CD4-positive, alpha-beta T cell treated with Interleukin-15 for 1 hour (primary cell): ENCODE results near the gene PEAK3.

Experiments
- DNase-seq: peaks from one replicate; pipeline ENCODE4 v3.0.0-alpha.2; 2020

The PEAK3 gene

GRCh38 chr19:2249010-2249866 is 32.7 kb downstream of the PEAK3 start, which contains the start of gene AMH:
Gene AMH (plus strand): TSS chr19:2249323. CDS start chr19:2249333, 10 bp downstream.
- no peak for DNase-seq

GRCh38 chr19:2248136-2249009 is 33.6 kb downstream of the PEAK3 start:
- DNase-seq, result no peak

DNA sequence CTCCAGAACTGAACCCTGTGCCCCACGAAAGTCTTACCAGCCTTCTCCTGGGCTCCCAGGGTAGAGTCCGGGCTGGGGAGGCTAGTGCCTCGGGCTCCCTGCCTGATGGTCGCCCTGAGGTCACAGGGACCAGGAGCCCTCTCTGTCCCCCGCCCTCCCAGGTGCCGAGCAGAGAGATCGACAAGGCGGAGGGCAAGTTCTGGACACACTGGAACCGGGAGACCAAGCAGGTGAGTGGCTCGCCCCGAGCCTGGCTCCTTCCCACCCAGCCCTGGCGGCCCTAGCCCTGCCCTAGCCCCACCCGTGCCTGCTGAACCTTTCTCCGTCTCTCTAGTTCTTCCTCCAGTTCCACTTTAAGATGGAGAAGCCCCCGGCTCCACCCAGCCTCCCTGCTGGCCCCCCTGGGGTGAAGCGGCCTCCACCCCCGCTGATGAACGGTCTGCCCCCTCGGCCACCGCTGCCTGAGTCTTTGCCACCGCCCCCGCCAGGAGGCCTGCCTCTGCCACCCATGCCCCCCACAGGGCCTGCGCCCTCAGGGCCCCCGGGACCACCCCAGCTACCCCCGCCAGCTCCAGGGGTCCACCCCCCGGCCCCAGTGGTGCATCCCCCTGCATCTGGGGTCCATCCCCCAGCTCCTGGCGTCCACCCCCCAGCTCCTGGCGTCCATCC is 34.4 kb downstream of the PEAK3 start:
- DNase-seq, result no peak

- no peak for DNase-seq
Observed at GRCh38 chr19:2246801-2247361, 35.1 kb downstream of the PEAK3 start.

DNA sequence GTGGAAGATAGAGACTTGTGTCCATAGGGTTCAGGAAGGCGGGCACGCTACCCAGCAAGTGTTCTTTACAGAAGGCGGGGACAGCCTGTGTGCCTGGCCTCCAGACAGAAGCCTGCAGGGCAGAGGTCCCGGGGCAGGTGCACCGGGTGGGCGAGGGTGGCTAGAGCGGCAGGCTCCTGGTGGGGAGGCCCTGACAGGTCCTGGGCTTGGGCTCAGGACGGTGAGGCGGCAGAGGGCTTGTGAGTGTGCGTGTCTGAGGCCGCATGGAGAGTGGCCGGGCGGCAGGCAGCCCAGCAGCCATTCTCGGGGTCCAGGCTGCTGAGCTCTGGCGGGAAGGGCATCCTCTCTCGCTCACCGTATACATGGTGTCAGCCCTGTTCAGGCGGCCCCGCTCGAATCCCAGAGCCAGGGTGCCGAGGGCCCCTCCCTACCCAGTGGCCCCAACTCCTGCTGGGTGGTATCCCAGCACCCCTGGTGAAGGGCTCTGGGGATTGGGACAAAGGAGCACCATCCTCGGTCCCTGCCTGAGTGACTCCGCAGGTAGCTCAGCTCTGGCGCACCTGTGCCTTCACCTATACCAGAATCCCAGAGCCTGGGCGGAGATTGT is 35.9 kb downstream of the PEAK3 start:
- no peak for DNase-seq

GRCh38 chr19:2245273-2245672 is 36.7 kb downstream of the PEAK3 start:
- no peak for DNase-seq

DNA sequence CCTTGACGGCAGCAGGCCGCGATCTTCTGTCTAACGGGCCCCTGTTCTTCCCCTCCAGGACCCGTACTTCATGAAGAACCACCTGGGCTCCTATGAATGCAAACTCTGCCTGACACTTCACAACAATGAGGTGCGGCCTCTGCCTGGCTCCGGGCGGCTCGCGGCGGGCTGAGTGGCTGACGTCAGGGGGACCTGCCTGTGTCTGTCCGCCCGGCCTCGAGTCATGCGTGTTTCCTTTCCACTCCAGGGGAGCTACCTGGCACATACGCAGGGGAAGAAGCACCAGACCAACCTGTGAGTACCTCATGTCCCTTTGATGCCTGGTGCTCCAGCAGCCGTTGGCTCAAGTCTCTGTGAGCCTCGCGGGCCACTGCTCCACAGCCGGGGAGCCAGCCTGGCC is 37.5 kb downstream of the PEAK3 start:
- DNase-seq, result no peak

- no peak for DNase-seq
Observed at GRCh38 chr19:2244125-2244411, 37.9 kb downstream of the PEAK3 start.

- no peak for DNase-seq
Observed at GRCh38 chr19:2243274-2244124, 38.5 kb downstream of the PEAK3 start.

DNA sequence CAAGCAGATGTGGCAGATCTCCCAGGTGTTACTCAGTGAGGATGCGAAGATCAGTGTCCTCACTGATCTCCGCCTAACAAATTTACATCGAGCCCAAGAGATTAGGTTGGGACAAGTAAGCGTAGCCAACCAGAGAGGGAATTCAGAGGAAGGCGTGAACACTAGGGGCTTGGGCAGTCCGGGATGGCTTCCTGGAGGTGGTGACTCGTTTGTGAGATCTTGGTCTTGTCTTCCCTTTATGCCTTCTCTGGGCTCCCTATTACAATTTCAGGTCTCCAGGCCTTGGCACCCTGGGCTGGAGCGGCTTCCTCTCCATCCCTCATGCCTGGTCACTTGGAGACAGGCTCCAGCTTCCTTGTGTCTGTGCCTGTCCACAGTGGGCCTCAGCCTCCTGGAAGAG is 39.2 kb downstream of the PEAK3 start:
- no peak for DNase-seq

DNA sequence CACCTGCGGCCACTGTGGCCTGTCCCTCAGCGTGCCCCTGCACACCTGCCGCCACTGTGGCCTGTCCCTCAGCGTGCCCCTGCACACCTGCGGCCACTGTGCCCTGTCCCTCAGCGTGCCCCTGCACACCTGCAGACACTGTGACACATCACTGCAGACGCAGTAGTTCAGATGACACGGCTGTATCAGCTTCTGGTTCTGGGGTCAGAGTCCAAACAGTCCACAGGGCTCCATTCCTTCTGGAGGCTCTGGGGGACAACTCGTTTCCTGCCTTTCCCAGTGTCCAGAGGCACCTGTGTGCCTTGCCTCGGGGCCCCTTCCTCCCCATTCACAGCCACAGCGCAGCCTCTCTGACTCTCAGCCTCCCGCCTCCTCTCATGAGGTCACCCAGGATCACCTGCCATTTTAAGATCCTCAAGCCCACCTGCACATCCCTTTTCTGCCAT is 39.9 kb downstream of the PEAK3 start:
- no peak for DNase-seq

DNA sequence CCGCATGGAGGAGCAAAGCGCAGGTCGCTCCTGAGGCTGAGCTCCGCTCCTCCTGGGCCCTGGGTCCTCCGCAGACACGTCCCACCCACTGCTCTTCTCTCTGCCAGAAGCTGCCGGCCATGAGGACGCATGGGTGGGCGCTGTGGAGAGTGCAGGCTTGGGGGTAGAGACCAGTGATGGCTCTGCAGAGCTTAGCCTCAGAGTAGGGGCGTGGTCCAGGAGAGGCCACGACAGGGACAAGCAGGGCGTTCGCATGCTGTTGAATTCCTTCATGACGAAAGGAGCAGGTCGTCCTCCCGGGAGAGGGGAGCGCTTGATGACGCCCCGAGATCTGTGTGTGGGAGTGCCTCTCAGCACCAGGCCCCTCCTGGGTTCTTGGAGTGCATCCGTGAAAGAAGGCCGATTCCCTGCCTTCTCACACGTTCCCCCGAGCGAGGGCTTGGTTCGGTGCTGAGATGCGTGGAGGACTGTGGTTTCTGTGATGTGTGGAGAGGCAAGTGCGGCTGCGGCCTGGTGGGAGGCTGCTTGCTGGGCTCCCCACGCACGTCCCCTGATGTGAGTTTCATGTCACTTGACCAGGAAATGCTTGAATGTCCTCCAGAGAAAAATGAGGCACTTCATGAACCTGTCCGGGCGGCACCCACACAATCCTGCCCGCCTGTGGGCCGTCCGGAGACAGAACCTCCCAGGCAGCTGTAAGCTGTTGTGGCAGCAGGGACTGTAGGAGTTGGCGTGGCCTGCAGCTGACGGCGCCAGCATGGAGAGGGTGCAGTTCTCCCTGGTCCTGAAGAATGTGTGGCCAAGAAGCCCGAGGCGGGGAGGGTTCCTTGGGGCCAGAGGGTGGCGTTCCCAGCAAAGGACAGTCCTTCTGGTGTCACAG is 40.9 kb downstream of the PEAK3 start:
- no peak for DNase-seq

DNA sequence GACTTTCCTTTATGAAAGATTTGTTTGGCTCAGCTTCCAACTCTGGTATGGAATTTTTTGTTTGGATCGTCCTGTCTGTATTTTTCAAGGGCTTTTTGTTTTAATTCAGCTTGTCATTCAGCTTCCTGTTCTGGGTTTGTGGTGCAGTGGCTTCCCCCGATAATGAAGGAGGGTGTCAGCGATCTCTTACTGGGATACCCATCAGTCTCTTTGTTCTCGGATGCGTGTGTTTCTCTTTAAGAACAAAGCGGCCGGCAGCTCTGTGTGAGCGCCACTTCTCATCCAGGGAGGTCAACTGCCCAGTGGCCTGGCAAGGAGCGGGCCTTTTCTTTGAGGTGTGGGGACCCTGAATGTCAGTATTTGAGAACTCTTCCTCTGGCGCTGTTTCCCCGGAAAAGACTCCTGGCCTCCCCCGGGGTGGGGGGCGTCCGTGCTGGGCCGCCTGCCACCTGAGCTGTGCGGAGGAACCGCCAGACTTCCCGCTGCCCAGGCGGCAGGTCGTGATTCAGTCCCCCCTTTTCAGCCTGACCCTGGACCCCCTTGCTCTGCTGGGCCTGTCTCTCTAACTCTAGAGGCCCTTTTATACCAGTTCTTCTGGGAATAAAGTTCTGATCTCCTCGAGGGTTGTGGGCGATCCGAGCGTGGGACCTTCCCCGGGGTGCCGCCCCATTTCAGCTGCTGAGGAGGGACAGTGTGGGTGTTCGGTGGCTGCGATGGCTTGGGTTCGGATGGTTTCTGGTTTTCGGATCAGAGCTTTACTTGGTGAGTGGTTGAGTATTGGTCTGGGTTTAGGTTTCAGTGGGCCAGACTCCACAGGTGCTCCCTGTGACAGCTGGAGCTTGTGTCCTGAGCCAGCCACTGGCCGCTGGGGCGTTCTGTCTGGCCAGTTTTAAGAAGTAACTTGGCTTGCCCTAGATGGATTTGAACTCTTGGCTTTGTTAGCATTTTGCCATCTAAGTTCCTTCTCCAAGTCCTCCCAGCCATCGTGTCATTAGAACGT is 41.9 kb downstream of the PEAK3 start:
- DNase-seq, result peak; percentile 41

- DNase-seq, result no peak
Observed at GRCh38 chr19:2239173-2239572, 42.8 kb downstream of the PEAK3 start.

DNA sequence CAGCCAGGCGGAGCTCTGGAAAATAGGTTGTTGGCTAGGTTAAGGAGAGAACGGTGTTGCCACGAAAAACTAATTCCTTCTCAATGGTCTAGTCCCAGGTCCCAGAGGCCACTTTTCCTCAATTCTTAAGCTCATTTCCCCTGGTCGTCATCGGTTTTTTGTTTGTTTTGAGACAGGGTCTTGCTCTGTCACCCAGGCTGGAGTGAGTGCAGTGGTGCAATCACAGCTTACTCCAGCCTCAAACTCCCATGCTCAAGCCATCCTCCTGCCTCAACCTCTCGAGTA is 44.2 kb downstream of the PEAK3 start:
- DNase-seq, result no peak

DNA sequence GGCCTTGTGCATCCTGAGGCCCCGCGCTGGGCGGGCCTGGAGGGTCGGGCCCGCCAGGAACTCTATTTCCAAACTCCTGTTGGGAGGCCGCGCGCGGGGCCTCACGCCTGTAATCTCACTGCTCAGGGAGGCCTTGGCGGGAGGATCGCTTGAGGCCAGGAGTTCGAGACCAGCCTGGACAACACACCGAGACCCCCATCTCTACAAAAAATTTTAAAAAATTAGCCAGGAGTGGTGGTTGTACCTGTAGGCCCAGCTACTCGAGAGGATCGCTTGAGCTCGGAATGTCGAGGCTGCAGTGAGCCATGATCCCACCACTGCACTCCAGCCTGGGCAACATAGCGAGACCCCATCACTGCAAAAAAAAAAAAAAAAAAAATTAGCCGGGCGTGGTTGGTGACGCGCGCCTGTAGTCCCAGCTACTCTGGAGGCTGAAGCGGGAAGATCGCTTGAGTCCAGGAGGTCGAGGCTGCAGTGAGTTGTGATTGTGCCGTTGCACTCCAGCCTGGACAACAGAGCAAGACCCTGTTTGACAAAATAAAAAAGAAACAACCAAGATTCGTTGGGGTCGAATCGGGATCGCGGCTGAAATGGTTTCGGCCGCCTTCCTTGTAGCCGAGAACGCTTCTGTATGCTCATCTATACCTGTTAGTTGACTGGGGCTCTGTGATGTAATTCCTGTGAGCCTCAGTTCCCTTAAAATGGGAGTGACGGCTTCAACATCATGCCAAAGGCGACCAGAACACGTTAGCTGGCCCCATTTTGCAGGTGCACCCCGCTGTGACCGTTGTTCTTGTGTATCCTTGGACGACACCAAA is 44.7 kb downstream of the PEAK3 start:
- no peak for DNase-seq

GRCh38 chr19:2236314-2237050 is 45.5 kb downstream of the PEAK3 start, which contains the start of the genes PLEKHJ1 and SF3A2:
Gene PLEKHJ1 (minus strand): TSS chr19:2236329. CDS start chr19:2236248, 81 bp downstream.
Gene SF3A2 (plus strand): TSS chr19:2236824. CDS start chr19:2243419, 6,595 bp downstream.
- DNase-seq, result peak; percentile 98

DNA sequence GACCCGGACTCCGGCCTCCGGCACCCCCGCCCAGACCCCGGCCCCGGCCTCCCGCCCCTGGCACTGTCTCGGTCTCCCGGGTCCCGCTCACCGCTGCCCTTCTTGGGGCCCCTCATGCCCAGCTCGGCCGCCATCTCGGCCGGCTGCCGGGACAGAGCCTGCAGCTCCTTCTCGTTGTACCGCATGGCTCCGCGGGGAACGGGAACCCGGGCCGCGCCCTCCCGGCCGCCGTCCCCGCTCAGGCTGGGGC is 46.0 kb downstream of the PEAK3 start:
- no peak for DNase-seq
